ENCODE results near the gene MAP3K13. TPM values are rescaled to one million over a fixed set of nuclear protein-coding genes. Genes with fewer than 3 reads are reported as not detected.

Gene MAP3K13
- polyA plus RNA-seq, 4 donors, result 20.3 to 59.4 (median 36.6) TPM

Other genes starting within 250 kb of the MAP3K13 start
- 1 to 10 TPM in 3 of 4 donors, under 1 TPM in 1; 0.67 to 5.1 (median 2.9) TPM for gene C3orf70, start 210.1 kb upstream of the MAP3K13 start, polyA plus RNA-seq
- gene EHHADH, start 109.1 kb upstream of the MAP3K13 start, polyA plus RNA-seq, result 10 to 100 TPM; 12.2 to 29.5 (median 14.5) TPM
- gene TMEM41A, start 135.9 kb downstream of the MAP3K13 start, polyA plus RNA-seq, result 10 to 100 TPM; 20.5 to 75.1 (median 37.8) TPM
- gene LIPH, start 189.5 kb downstream of the MAP3K13 start, polyA plus RNA-seq, result 10 to 100 TPM in 2 of 4 donors, 1 to 10 TPM in 2; 5.0 to 10.4 (median 8.4) TPM
- 10 to 100 TPM; 10.7 to 39.5 (median 12.1) TPM for gene SENP2, start 223.2 kb downstream of the MAP3K13 start, polyA plus RNA-seq

Data from small intestine (tissue), 4 donors.